HK-2 (cell line): ENCODE results near the gene BCR.
"Not testable (repeated sequence)": the region's sequence is repeated elsewhere in the genome, so short reads cannot be mapped to it uniquely, and the experiment has no call there.

ENCODE experiments used
- DNase-seq: peaks from one replicate; pipeline ENCODE4 v3.0.0-alpha.2; 2018; ENCODE audit not compliant: unreplicated experiment

Gene BCR

DNA sequence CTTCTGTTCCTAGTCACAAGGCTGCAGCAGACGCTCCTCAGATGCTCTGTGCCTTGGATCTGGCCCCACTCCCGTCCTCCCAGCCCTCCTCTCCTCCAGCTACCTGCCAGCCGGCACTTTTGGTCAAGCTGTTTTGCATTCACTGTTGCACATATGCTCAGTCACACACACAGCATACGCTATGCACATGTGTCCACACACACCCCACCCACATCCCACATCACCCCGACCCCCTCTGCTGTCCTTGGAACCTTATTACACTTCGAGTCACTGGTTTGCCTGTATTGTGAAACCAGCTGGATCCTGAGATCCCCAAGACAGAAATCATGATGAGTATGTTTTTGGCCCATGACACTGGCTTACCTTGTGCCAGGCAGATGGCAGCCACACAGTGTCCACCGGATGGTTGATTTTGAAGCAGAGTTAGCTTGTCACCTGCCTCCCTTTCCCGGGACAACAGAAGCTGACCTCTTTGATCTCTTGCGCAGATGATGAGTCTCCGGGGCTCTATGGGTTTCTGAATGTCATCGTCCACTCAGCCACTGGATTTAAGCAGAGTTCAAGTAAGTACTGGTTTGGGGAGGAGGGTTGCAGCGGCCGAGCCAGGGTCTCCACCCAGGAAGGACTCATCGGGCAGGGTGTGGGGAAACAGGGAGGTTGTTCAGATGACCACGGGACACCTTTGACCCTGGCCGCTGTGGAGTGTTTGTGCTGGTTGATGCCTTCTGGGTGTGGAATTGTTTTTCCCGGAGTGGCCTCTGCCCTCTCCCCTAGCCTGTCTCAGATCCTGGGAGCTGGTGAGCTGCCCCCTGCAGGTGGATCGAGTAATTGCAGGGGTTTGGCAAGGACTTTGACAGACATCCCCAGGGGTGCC lies 109.8 kb downstream of the BCR start:
- peak; percentile 49 for DNase-seq

DNA sequence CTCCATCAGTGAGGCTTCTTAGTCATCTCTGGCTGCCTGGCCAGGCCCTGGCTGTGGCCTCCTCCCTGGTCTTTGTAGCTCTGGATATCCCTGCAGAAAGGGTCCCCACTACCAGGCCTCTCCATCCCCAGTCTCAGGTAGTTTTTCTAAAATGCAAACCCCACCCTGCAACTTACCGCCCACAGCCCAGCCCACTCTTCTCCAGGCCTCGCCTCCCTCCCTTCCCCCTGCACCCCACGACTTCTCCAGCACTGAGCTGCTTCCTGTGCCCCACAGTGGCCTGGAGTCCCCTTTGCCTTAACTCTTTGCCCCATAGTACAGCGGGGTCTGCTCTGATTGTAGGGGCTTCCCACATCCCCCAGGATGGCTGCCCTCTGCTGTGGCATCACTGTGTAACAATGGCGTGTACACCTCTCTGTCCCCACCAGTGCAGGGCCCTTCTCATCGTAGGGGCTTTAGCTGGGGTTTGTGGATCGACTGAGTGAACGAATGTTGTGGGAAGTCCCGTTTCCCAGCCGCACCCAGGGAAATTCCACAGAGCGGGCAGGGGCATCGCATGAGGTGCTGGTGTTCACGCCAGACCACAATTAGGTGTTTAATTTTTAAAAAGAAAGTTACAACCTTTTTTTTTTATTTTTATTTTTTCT lies 111.6 kb downstream of the BCR start:
- DNase-seq: no peak

DNA sequence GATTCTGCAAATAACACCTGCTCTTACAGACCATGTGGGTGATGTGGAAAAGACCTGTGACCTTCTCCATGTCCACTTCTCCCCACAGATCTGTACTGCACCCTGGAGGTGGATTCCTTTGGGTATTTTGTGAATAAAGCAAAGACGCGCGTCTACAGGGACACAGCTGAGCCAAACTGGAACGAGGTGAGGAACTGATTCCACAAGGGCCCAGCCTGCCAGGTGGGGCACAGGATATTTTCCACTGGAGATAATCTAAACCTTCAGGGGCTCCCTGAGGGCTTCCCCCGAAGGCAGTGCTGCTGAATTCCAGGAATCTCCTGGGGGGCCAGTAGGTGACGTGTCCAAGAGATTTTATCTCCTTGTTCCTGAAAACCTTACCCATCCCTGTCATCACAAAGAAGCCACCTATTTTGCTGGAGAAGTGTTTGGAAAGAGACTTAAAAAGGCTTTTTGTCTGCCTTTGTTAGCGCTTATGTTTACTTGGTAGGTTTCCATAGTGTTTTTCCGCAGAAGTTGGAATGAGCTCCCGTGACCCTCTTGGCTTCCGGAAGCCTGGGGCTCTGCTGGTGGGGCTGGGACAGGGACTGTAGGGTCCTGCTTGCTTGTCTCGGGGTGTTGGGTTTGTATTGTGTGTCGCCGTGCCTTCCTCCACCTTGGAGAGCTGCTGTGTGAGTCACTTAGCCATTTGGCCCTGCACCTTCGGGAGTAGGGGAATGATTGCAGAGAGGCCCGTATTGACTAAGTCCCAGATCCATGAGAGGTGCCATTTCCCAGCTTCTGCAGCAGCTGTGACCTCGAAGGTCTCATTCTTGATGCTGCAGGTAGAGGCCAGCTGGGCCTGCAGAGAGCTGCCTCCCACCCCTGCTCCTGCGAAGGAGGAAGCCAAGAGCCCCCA lies 112.4 kb downstream of the BCR start:
- DNase-seq: no peak

DNA sequence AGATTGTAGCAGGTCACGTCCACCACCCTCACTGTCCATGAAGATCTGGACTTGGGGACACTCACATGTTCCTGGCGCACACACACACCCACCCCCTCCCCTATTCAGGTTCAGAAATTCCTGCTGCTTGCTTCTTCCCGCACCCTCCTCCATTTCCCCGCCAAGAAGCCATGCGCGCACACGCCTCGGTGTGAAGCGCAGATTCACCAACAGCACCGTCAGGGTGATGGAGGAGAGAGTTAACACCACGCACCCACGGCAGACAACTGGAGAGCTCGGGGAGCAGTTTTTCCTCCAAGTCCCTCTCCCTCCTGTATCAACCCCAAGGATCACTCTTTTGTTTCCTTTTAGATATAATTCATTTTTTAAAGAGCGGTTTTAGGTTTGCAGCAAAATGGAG lies 113.4 kb downstream of the BCR start:
- DNase-seq: no peak

DNA sequence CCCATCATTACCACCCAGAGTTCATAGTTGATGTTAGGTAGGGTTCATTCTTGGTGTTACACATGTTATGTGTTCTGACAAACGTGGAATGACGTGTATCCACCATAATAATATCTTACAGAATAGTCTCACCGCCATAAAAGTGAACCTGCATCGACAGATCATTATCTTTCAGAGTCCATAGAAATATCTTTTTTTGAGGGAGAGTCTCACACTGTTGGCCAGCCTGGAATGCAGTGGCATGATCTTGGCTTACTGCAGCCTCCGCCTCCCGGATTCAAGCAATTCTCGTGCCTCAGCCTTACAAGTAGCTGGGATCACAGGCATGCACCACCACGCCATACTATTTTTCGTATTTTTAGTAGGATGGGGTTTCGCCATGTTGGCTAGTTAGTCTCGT lies 113.9 kb downstream of the BCR start:
- no peak for DNase-seq

DNA sequence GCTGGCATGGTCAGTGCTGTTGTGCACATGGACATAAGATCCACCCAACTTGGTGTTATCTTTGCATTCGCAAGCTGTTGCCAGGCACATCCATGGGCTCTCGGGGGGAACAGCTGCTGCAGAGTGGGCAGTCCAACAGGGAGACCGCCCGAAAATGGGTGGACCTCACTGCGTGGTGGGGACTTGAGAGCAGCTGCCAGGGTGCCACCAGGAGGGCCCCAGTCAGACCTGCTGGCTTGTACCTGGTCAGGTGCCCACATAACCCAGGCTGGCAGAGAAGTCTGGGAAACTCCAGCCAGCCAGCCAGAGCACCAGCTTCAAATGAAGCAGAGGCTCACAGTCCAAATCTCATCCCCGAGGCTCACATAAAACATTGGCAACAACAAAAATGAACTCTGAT lies 120.2 kb downstream of the BCR start:
- DNase-seq: no peak

DNA sequence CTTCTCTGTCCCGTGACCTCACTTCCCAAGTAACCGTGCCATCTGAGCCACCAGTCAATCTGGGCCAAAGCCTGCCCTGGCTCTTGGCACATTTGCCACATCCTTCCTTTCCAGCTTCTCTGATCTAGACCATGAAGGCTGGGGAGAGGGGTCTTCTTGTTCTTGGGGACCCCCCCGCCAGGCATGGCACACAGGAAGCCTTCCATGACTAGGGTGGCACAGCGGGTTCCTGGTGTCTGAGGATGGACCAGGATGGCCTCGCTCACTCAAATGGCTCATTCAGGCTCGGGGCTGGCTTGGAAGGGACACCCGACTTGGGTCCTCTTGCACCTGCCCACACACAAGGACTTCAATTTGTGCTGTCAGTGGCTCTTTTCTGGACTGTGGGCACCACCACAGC lies 121.3 kb downstream of the BCR start:
- DNase-seq: no peak

DNA sequence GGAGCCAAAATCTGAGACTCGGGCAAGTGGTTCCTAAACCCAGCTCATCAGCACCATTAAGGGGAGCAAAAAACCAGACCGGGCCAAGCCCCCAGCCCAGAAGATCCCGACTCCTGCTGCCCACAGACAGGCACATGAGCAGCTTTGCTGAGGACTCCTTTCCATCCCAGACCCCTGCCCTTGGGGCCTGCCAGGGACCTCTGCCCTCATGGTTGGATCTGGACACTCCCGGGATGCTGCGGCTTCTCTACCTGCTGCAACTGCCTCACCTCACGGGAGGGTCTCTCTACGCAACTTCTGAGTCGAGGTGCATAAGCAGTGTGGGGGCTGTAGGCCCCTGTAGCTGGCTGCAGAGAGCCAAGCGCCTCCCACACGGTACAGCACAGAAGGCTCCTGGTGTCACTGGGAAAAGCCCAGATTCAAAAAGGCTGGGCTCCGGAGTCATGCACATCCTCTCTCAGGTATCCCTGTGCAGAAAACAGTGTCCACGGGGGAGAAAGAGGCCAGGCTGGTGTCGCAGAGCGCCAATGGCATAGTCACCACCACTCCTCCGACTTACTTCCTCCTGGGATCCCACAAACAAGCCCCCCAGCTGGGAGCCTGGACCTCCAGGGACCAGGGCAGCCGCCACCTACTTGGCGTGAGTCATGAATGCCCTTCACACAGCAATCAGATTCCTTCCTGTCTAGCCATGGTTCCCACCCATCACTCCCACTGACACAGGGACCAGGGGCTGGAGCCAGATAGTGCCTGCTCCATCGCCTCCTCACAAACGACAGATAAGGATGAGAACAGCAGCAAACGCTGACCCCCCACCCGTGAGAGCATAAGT lies 122.1 kb downstream of the BCR start:
- no peak for DNase-seq

DNA sequence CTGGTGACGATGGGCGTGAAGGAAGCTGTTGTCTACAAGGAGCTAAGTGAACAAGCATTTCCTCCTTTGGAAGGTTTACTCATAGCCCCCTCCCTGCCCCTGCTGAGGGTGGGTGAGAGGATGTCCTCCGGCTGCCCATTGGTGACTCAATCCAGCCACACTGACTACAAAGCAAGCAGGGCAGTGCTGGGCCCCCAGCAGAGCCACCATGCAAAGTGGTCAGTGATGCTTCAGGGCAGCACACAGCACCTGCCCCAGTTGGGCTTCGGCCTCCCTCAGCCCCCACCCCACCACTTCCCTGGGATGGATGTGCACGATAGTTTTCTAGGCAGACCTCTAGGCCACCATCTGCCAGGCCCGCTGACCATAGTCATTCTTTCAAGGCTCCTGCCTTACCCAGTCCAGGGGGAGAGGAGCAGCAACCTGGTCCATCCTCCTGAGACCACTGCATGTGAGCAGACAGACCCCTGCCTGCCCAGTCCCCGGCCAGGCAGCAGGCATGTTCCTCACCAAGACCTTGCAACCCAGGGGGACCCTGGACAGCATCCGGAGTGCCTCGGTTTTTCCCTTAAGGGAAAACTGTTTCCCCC lies 125.1 kb downstream of the BCR start:
- DNase-seq: peak; percentile 57

DNA sequence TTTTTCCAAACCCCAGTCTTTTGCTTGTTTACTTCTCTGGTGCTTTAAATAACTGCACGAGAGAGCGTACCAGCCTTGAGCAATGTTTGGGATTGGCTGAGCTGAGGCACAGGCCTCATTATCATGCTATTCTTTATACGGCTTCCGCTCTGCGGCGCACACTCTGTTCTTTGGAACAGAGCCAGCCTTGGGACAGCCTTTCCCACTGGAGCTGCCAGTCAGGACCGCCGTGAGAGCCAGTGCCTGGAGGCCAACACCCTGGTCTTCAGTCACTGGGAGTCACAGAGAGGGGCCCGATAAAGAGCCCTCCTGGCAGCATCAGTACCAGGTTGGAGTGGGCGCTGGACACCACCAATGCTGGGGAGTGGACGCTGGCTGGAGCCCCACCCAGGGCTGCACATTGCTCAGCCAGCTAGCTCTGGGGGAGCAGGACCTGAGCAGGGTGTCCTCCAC lies 125.6 kb downstream of the BCR start:
- no peak for DNase-seq

DNA sequence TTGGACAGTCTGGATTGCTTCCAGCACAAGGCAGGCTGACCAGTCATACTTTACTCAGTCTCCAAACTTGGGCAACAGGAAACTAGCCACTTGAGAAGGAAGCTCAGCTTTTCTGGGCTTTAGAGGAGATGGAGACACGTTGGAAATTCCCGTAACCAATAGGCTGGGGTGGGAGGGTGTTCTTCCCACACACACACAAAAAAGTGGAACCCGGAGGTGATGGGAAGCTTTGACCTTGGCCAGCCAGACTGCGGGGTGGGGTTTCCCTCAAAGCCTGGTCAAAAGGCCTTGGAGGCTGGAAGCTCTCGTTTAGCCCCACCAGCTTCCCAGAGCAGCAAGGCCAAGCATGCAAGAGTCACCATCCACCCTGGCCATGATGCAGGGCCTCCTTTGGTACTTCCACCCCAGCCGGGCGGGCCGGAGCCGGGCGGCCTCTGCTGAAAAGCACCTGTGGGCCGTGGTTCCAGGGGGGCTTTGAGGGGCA lies 126.2 kb downstream of the BCR start:
- no peak for DNase-seq

DNA sequence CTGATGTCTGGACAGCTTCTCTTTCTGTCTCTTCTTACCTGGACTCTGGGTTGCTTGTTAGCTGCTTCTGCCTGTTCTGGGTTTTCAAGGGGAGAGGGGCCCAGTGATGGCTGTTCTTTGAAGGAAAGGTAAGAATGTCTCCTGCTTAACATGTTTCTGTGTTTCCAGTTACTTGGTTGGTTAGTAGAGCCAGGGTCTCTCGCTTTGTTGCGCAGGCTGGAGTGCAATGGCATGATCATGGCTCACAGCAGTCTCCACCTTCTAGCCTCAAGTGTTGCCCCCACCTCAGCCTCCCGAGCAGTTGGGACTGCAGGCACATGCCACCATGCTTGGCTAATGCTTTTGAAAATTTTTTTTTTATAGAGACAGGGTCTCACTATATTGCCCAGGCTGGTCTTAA lies 126.6 kb downstream of the BCR start:
- no peak for DNase-seq

DNA sequence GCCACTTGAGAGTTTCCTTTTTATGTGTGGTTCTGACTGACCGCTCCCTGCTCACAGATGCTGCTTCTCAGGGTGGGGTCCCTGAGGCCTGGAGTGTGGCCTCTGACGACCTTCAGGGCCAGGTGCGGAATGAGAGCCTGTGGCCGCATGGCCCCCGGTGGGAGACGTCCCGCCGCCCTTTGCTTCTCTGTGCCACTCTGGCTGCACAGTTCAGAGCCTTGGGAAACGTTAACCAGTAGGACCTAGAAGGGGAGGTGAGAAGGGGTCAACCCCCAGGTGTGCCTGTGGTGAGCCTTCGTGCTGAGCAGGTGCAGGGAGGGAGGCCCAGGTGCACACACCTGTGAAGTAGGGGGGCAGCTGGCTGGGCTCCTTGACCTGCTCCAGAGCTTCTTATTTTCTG lies 127.2 kb downstream of the BCR start:
- DNase-seq: not testable (repeated sequence)

DNA sequence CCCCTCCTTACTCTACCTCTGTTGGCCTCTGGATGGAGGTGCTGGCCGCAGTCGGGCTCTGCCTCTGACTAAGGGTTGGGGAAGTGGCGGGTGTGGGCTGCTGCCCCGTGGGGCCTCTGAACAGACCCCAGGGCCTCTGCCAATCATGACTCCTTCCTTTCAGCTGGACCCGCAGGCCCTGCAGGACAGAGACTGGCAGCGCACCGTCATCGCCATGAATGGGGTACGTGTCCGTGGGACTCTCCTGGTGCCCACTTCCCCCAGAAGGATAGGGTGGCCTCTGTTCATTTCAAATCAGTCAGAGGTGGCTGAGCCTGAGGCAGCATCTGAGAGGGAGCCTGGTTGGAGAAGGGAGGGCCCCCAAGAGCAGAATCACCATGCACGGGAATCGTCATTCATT lies 129.0 kb downstream of the BCR start:
- not testable (repeated sequence) for DNase-seq

DNA sequence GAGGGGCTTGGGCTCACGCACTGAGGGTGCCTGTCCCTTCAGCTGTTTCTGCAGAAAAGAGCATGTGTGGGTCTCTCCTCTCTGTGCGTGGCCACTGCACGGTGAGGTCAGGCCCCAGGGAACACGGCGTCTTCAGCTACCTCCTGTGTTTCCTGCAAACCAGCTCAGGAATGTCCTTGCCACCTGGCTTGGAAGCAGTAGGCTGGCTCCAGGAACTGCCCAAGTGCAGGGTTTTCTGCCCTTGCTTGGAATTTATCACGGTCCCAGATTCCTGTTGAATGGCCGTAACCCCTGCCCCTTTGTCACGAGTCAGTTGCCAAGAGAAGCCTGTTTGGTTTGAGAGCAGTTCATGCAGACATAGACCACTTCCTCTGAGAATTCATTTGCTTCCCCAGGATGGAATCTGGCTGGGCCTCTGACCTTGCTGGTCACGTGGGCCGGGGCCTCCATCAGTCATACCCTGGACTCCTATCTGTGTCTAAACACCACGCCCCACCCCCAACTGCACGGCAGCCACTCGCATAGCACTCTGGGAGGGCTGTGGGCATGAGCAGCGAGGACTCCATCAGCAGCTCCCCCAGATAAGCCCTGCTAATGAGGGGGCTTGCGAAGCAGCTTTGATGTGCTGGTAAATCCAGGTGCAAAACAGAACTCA lies 130.3 kb downstream of the BCR start:
- not testable (repeated sequence) for DNase-seq

DNA sequence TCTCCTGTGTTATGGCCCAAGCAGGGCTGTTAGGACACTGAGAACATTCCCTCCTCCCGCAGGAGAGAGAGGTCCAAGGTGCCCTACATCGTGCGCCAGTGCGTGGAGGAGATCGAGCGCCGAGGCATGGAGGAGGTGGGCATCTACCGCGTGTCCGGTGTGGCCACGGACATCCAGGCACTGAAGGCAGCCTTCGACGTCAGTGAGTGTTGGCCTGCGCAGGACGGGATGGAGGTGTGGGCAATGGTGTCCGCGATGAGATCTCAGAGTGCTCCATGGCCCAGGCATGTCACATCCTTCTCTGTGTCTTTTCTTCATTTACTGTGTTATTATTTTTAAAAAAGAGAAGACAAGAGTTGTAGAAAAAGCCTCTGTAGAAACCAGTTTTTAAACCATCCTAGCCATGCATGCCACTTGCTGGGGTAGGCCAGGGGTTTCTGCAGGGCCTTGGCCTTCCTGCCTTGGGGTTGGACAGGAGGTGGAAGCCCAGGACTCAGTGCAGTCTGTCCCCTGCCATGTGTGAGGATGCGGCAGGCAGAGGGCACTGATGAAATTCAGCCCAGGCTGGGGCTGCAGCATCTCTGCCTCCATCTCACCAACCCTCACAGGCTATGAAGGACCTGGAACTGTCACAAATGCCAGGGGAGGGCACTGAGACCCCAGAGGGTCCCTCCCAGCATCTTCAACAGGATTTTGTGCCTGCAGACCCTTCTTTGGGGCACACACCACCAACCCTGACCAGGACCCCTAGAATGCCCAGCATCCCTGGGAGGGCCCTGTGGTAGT lies 131.5 kb downstream of the BCR start:
- not testable (repeated sequence) for DNase-seq

DNA sequence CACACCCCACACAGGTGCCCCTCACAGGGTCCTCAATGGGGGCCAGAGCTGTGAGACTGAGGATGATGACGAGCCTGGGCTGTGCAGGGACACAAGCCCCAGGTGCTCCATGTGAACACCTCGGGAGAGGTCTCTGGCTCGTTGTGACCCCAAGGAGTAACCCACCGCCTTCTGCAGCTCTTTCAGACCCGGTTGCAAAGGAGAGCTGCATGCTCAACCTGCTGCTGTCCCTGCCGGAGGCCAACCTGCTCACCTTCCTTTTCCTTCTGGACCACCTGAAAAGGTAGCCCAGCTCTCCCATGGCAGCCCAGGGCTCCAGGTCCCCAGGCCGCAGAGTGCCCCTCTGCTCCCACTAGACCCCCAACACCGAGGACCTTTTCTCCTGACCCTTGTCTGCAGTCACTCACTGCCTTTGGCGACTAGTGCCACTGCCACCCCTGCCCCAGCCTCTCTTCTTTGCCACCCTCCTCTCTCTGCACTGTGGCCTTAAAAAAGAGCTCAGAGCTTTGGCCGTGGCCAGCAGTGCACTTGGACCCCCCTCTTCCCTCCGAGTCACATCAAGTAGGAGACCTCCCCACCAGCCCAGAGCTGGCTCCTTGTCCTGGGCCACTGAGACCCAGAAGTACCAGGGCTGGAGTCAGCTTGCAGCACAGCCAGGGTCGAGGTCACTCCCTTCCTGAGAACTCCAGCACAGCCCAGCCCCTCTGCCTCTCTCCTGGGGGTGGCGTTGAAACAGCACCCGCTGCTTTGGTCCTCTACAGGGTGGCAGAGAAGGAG lies 133.7 kb downstream of the BCR start:
- no peak for DNase-seq

DNA sequence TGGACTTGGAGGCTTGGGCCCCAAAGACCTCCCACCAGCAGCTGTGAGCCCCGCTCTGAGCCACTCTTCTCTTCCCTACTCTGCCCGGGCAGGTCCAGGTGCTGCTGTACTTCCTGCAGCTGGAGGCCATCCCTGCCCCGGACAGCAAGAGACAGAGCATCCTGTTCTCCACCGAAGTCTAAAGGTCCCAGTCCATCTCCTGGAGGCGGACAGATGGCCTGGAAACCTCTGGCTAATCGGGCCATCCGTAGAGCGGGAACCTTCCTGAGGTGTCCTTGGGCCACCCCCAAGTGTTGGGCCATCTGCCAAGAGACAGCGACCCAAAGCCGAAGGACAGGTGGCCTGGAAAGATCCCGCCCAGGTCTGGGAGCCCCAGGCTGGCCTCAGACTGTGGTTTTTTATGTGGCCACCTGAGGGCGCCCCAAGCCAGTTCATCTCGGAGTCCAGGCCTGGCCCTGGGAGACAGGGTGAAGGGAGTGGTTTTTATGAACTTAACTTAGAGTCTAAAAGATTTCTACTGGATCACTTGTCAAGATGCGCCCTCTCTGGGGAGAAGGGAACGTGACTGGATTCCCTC lies 135.1 kb downstream of the BCR start:
- peak; percentile 75 for DNase-seq
